Testis (tissue), 2 donors: ENCODE measurements around the gene C2CD5.

Experiments used
- CTCF ChIP-seq, 3 experiments: fragments of 450-650 bp in 2 of 3; fragments of 200-600 bp in 1 of 3; sonication (generic) in 1 of 3; IDR thresholded peaks; one replicate each; pipeline ENCODE4 v1.5.1; 2016 to 2019; ENCODE audit warnings: antibody characterized with exemption in 3 of 3, mild to moderate bottlenecking in 2 of 3, moderate library complexity in 1 of 3
- POLR2A ChIP-seq: fragments of 450-650 bp; IDR thresholded peaks from one replicate; pipeline ENCODE4 v1.6.1; 2017; ENCODE audit warnings: antibody characterized with exemption, mild to moderate bottlenecking, moderate library complexity

- TF ChIP-seq CTCF (IDR thresholded peaks at IDR 0.05): no peak
- TF ChIP-seq POLR2A: no peak
Measured at GRCh38 chr12:22409377-22410164, 134.8 kb downstream of the C2CD5 start.
